Activated T-cell treated with anti-CD3 and anti-CD28 coated beads, Interleukin-2, amount 50 U/mL, for 72 hours (primary cell): ENCODE data around the gene CLCNKB. TPM values are rescaled to one million over a fixed set of nuclear protein-coding genes. Genes with fewer than 3 reads are reported as not detected.
"Not testable (repeated sequence)": the region's sequence is repeated elsewhere in the genome, so short reads cannot be mapped to it uniquely, and the experiment has no call there.

Source experiments
- ATAC-seq, 2 donors: fragments of 150-1000 bp; cut with Tn5 transposase; replicated peaks in 1 of 2; 2 replicates each; pipeline ENCODE4 v1.10.0; 2021; ENCODE audit warnings: moderate library complexity in 2 of 2, mild to moderate bottlenecking in 1 of 2
- DNase-seq, 2 donors: peaks; one replicate each; pipeline ENCODE4 v3.0.0; 2021 to 2022; ENCODE audit warnings: mixed read lengths in 1 of 2
- H3K27ac Mint-ChIP-seq: one replicate; pipeline ENCODE4 v1.8.0; 2022; ENCODE audit warnings: mild to moderate bottlenecking, moderate library complexity, mixed read lengths
- H3K27me3 Mint-ChIP-seq: one replicate; pipeline ENCODE4 v1.8.0; 2022; ENCODE audit warnings: low read depth, mixed read lengths
- H3K36me3 Mint-ChIP-seq, 2 donors: one replicate each; pipeline ENCODE4 v1.8.0; 2022; ENCODE audit warnings: mixed read lengths in 2 of 2, mild to moderate bottlenecking in 1 of 2; ENCODE audit not compliant: insufficient read depth in 2 of 2
- H3K4me1 Mint-ChIP-seq: one replicate; pipeline ENCODE4 v1.8.0; 2022; ENCODE audit warnings: low read depth, mixed read lengths
- H3K4me3 Mint-ChIP-seq, 2 donors: one replicate each; pipeline ENCODE4 v1.8.0; 2022; ENCODE audit warnings: mild to moderate bottlenecking in 2 of 2, mixed read lengths in 2 of 2, moderate library complexity in 2 of 2
- H3K9me3 Mint-ChIP-seq, 2 donors: one replicate each; pipeline ENCODE4 v1.8.0; 2022; ENCODE audit warnings: mixed read lengths in 2 of 2
- total RNA-seq, 2 donors: library from RNA; stranded (reverse); gene quantifications; one replicate each; pipeline ENCODE4 v1.2.3, GENCODE V29; 2022

The CLCNKB gene
- total RNA-seq, 2 donors from 2014 or later: not detected

- no peak overlapping the region for H3K27ac Mint-ChIP-seq
- no peaks in the 10 kb centered on the region for H3K36me3 Mint-ChIP-seq
- DNase-seq: peak; percentile 47 to 49
- ATAC-seq: peak; percentile 59 to 70
- peak overlapping the region; percentile 54 to 63 for H3K4me3 Mint-ChIP-seq
- H3K9me3 Mint-ChIP-seq: no peaks in the 10 kb centered on the region
- H3K27me3 Mint-ChIP-seq: peaks cover 16% of the 10 kb centered on the region
- H3K4me1 Mint-ChIP-seq: peaks cover 6% of the 10 kb centered on the region
Measured at GRCh38 chr1:16048573-16049189, 5.1 kb downstream of the CLCNKB start.

DNA sequence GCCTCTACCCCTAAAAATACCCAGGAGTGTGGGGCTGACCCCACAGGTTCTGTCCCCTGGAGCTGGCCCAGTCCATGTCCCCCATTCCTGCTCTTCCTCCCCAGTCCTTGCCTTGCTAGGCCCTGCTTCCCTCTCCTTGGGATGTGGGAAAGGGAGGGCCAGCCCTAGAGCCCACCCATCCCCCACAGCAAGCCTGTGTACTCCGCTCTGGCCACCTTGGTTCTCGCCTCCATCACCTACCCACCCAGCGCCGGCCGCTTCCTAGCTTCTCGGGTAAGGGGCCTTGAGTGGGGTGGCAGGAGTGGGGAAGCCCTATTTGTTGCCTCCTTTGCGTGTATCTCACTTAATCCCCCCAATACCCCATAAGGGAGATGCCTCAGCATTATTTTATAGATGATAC is 6.7 kb downstream of the CLCNKB start:
- Mint-ChIP-seq H3K9me3 (no peaks in the 10 kb centered on the region), H3K36me3 (no peaks in the 10 kb centered on the region), H3K4me3 (no peak overlapping the region), H3K4me1 (peaks cover 6% of the 10 kb centered on the region), H3K27me3 (peaks cover 16% of the 10 kb centered on the region), H3K27ac (no peak overlapping the region)
- DNase-seq (no peak), ATAC-seq (no peak)

DNA sequence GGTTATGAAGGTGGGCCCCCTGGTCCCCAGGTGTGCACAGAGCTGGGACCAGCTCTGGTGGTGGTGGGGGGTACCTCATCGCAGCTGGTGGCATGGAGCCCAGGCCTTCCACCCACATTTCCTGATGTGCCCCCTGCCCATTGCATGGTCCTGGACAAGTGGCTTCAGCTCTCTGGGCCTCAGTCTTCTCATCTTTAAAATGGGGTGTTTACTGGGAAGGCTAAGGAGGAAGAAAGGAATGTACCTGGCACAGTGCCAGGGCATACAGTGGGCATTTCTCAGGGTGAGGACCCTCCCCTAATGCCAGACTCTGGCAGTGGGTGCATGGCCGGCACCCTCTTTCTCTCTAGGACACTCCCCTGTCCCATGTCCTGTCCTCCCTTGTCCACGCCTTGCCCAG is 7.5 kb downstream of the CLCNKB start:
- no peak for ATAC-seq
- Mint-ChIP-seq H3K27me3 (peaks cover 16% of the 10 kb centered on the region), H3K9me3 (no peaks in the 10 kb centered on the region), H3K27ac (no peak overlapping the region), H3K4me3 (no peak overlapping the region), H3K4me1 (peaks cover 10% of the 10 kb centered on the region), H3K36me3 (no peaks in the 10 kb centered on the region)
- DNase-seq: no peak

DNA sequence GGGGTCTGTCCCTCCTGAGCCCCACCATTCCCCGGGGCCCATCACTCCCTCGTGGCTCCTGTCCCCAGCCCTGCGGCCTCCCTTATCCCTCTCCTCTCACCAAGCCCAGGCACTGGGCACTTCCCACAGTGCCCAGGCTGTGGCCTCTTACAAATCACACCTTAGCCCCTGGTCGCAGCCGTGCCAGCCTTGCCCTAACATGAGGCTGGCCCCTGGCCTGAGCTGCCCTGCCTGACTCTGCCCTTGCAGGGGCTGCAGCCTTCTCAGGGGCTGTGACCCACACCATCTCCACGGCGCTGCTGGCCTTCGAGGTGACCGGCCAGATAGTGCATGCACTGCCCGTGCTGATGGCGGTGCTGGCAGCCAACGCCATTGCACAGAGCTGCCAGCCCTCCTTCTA is 8.4 kb downstream of the CLCNKB start:
- Mint-ChIP-seq H3K4me1 (peaks cover 13% of the 10 kb centered on the region), H3K27me3 (peaks cover 16% of the 10 kb centered on the region)
- not testable (repeated sequence) for H3K4me3 Mint-ChIP-seq, H3K27ac Mint-ChIP-seq, H3K9me3 Mint-ChIP-seq, ATAC-seq, H3K36me3 Mint-ChIP-seq, DNase-seq

GRCh38 chr1:16053781-16054502 is 10.4 kb downstream of the CLCNKB start:
- Mint-ChIP-seq H3K27me3 (peaks cover 7% of the 10 kb centered on the region), H3K36me3 (no peaks in the 10 kb centered on the region), H3K4me3 (no peak overlapping the region), H3K27ac (no peak overlapping the region), H3K9me3 (no peaks in the 10 kb centered on the region), H3K4me1 (peaks cover 13% of the 10 kb centered on the region)
- DNase-seq (no peak), ATAC-seq (no peak)

DNA sequence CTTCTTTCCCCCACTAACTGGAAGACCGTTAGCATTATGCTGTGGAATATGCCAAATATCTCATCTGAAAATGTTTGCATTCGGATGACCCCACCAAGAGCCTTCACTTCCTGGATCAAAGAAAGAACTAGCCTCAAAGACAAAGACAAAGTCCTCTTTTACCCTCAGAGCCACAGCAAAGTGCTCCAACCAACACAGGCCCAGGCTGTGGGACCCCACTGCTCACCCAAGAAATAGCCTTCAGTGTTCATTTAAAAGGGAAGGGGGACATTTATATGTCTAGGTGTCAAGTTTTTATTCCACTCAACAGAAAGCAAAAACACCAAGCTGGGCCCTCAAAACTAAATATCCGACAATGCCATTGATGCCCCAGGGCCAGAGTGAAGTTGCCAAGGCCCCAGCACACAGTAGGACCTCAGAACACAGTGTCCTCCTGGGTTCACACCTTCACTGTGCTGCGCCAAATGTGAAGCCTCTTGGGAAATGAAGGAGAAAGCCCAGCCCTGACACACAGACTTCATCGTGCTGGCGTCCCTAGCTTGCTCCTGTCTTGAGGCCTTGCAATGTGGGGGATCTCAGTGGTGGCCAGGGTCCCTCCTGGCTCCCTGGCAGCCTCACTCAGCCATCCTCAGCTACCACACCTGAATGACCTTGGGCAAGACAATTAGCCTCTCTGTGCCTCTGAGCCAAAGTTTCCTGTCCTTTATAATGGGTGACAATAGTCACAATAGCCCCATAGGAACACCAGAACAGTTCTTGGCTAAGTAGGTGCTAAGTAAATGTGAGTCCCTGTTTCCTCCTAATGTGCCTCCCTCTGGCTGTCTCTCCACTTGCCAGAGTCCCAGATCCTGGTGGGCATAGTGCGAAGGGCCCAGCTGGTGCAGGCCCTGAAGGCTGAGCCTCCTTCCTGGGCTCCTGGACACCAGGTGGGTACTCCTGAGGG is 11.3 kb downstream of the CLCNKB start:
- Mint-ChIP-seq H3K27me3 (no peaks in the 10 kb centered on the region), H3K4me3 (no peak overlapping the region), H3K9me3 (no peaks in the 10 kb centered on the region), H3K27ac (no peak overlapping the region), H3K4me1 (peaks cover 7% of the 10 kb centered on the region), H3K36me3 (no peaks in the 10 kb centered on the region)
- ATAC-seq: no peak
- no peak for DNase-seq

- H3K4me1 Mint-ChIP-seq: peaks cover 7% of the 10 kb centered on the region
- H3K9me3 Mint-ChIP-seq: no peaks in the 10 kb centered on the region
- DNase-seq (peak; percentile 88 to 91), ATAC-seq (peak; percentile 94 to 95)
- no peaks in the 10 kb centered on the region for H3K27me3 Mint-ChIP-seq
- no peaks in the 10 kb centered on the region for H3K36me3 Mint-ChIP-seq
- H3K27ac Mint-ChIP-seq: no peak overlapping the region
- no peak overlapping the region for H3K4me3 Mint-ChIP-seq
Measured at GRCh38 chr1:16055613-16056520, 12.3 kb downstream of the CLCNKB start.

GRCh38 chr1:16056521-16056912 is 12.9 kb downstream of the CLCNKB start:
- not testable (repeated sequence) for ATAC-seq, H3K4me3 Mint-ChIP-seq, H3K27me3 Mint-ChIP-seq

GRCh38 chr1:16057314-16057915 is 13.8 kb downstream of the CLCNKB start:
- not testable (repeated sequence) for H3K4me3 Mint-ChIP-seq, H3K4me1 Mint-ChIP-seq, H3K27me3 Mint-ChIP-seq, ATAC-seq, H3K27ac Mint-ChIP-seq, DNase-seq, H3K36me3 Mint-ChIP-seq, H3K9me3 Mint-ChIP-seq

More at GRCh38 chr1:16056521-16056912, 12.9 kb downstream of the CLCNKB start:
- H3K4me1 Mint-ChIP-seq, DNase-seq, H3K36me3 Mint-ChIP-seq, H3K9me3 Mint-ChIP-seq, H3K27ac Mint-ChIP-seq: not testable (repeated sequence)

- H3K9me3 Mint-ChIP-seq, ATAC-seq, H3K27me3 Mint-ChIP-seq, H3K27ac Mint-ChIP-seq, H3K4me3 Mint-ChIP-seq, DNase-seq, H3K36me3 Mint-ChIP-seq, H3K4me1 Mint-ChIP-seq: not testable (repeated sequence)
Measured at GRCh38 chr1:16058394-16059120, 15.0 kb downstream of the CLCNKB start.

GRCh38 chr1:16061266-16061665 is 17.7 kb downstream of the CLCNKB start:
- H3K27ac Mint-ChIP-seq: no peak overlapping the region
- peaks cover 1% of the 10 kb centered on the region for H3K4me1 Mint-ChIP-seq
- no peaks in the 10 kb centered on the region for H3K36me3 Mint-ChIP-seq
- H3K27me3 Mint-ChIP-seq: peaks cover 16% of the 10 kb centered on the region
- ATAC-seq: no peak
- H3K4me3 Mint-ChIP-seq: no peak overlapping the region
- H3K9me3 Mint-ChIP-seq: no peaks in the 10 kb centered on the region
- no peak for DNase-seq
